ENCODE measurements around the gene MOB3A. TPM values are rescaled to one million over a fixed set of nuclear protein-coding genes. Genes with fewer than 3 reads are reported as not detected.

Gene MOB3A
- total and polyA plus RNA-seq, 2 of the 8 experiments (the other 6 are each of a cell fraction or from before 2014, with no cell fraction given), result 9.2 to 9.6 TPM

DNA sequence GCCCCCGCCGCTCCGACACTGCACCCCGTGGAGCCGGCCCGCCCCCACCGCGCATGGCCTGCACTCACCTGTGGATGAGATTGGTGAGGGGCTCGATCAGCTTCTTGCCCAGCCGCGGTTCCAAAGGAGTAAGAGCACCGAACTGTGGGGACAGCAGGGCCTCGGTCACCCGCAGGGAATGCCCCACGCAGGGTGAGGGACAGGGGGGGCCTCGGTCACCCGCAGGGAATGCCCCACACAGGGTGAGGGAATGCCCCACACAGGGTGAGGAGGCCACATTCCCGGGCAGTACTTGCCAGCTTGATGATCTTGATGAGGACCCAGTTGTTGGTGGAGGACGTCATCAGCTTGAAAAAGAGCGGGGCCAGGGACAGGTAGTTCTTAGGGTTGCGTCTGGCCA lies 32.9 kb upstream of the MOB3A start:
- Histone ChIP-seq H2AK5ac (ENCODE audit: low read depth, low read length) (no peak overlapping the region), H3K23ac (ENCODE audit: insufficient read length) (no peak overlapping the region), H3K4me1 (replicated peaks in 1 of 4; ENCODE audit: control insufficient read depth in 3 of 4, insufficient read depth in 4 of 4, low read length in 3 of 4) (no peaks in the 10 kb centered on the region), H2BK12ac (ENCODE audit: low read depth, low read length) (no peak overlapping the region), H2BK120ac (replicated peaks; ENCODE audit: low read depth, low read length) (no peak overlapping the region), H3K23me2 (ENCODE audit: low read depth, low read length) (no peaks in the 10 kb centered on the region), H3K4me2 (ENCODE audit: insufficient read depth in 1 of 2, low read depth in 2 of 2, low read length in 2 of 2) (no peak overlapping the region), H4K91ac (replicated peaks; ENCODE audit: insufficient read length, low read length) (no peak overlapping the region), H3K4ac (replicated peaks; ENCODE audit: insufficient read length, low read depth, low read length) (no peak overlapping the region), H2BK15ac (ENCODE audit: low read length) (no peak overlapping the region), H2BK5ac (ENCODE audit: low read depth, low read length) (no peak overlapping the region), H3K36me3 (ENCODE audit: control insufficient read depth in 2 of 4, insufficient read depth in 4 of 4, low read length in 3 of 4) (peaks cover 10 to 58% (median 32%) of the 10 kb centered on the region in 4 experiments; a peak in 7 of 8 replicates), H3K79me1 (ENCODE audit: low read depth, low read length) (peaks cover 10% of the 10 kb centered on the region), H3K79me2 (ENCODE audit: control insufficient read depth in 1 of 2, insufficient read depth in 2 of 2, low read length in 2 of 2) (peaks cover 0 to 21% of the 10 kb centered on the region in 2 experiments; a peak in 2 of 4 replicates), H3K27ac (ENCODE audit: low read depth, low read length) (no peak overlapping the region), H3K27me3 (replicated peaks in 1 of 4; ENCODE audit: control insufficient read depth in 3 of 4, extremely low read depth in 1 of 4, insufficient read depth in 3 of 4, low read length in 3 of 4) (no peaks in the 10 kb centered on the region), H3K4me3 (ENCODE audit: extremely low read depth in 1 of 4, insufficient read depth in 2 of 4, low read depth in 3 of 4, low read length in 4 of 4) (no peak overlapping the region), H3K18ac (ENCODE audit: extremely low read depth, low read length) (no peak overlapping the region), H4K5ac (ENCODE audit: insufficient read length, low read depth, low read length) (no peak overlapping the region), H3K9me3 (ENCODE audit: insufficient read depth in 2 of 2, low read depth in 1 of 2, low read length in 1 of 2) (no peaks in the 10 kb centered on the region), H4K8ac (ENCODE audit: extremely low read depth, insufficient read depth, low read length) (peak overlapping the region; percentile 68), H4K20me1 (replicated peaks in 1 of 2; ENCODE audit: control insufficient read depth in 1 of 2, insufficient read depth in 2 of 2, low read length in 2 of 2) (peaks cover 17 to 34% of the 10 kb centered on the region in 2 experiments), H3K9ac (replicated peaks in 1 of 4; ENCODE audit: extremely low read depth in 1 of 4, low read depth in 3 of 4, low read length in 3 of 4) (no peak overlapping the region), H3K56ac (replicated peaks; ENCODE audit: insufficient read length, low read depth, low read length) (no peak overlapping the region), H2BK20ac (ENCODE audit: low read length) (no peak overlapping the region), H3K14ac (ENCODE audit: insufficient read length) (no peak overlapping the region), H2AFZ (ENCODE audit: low read length) (no peak overlapping the region)
- ChIA-PET CTCF (ENCODE audit: partially characterized antibody) (interaction anchor here (0.9 to 1.4 kb wide), 6 partner anchors 8 to 109 kb away, joined by 3 to 4 read pairs (median 3); no protein-coding TSS in a partner anchor), POLR2A (ENCODE audit: partially characterized antibody) (interaction anchor here (0.6 to 1.2 kb wide), 6 partner anchors 13 to 124 kb away, joined by 3 to 5 read pairs (median 3); no protein-coding TSS in a partner anchor)
- WGBS, 2 experiments (ENCODE audit: extremely low coverage in 1 of 2, insufficient coverage in 1 of 2, insufficient read length in 1 of 2, insufficient replicate concordance in 2 of 2, low coverage in 1 of 2, low lambda C conversion rate in 2 of 2, missing lambda C conversion rate in 1 of 2), result 94% methylated on average over 13 of the region's 21 CpGs; no CpG with 5 or more reads in 1 of the 2 experiments
- DNase-seq (ENCODE audit: low read depth in 1 of 2, low spot score in 2 of 2) (no peak), FAIRE-seq (no peak)
- no peak for TF ChIP-seq HDAC6 (IDR thresholded peaks at IDR 0.05; ENCODE audit: low read depth, low read length)
- TF ChIP-seq GABPA (IDR thresholded peaks at IDR 0.05; ENCODE audit: borderline replicate concordance, insufficient read depth, low read length), result no peak
- TF ChIP-seq RBBP5 (IDR thresholded peaks at IDR 0.05; ENCODE audit: borderline replicate concordance, low read depth, low read length), result no peak
- no peak for TF ChIP-seq EP300 (IDR thresholded peaks at IDR 0.05; ENCODE audit: borderline replicate concordance in 1 of 2, low read depth in 2 of 2, low read length in 2 of 2)
- no peak for TF ChIP-seq SIX5 (IDR thresholded peaks at IDR 0.05; ENCODE audit: low read depth, low read length)
- no peak for TF ChIP-seq POU5F1 (IDR thresholded peaks at IDR 0.05; ENCODE audit: low read depth, low read length)
- TF ChIP-seq, protein P1, sequence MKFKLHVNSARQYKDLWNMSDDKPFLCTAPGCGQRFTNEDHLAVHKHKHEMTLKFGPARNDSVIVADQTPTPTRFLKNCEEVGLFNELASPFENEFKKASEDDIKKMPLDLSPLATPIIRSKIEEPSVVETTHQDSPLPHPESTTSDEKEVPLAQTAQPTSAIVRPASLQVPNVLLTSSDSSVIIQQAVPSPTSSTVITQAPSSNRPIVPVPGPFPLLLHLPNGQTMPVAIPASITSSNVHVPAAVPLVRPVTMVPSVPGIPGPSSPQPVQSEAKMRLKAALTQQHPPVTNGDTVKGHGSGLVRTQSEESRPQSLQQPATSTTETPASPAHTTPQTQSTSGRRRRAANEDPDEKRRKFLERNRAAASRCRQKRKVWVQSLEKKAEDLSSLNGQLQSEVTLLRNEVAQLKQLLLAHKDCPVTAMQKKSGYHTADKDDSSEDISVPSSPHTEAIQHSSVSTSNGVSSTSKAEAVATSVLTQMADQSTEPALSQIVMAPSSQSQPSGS (IDR thresholded peaks at IDR 0.05; ENCODE audit: low read length), result no peak
- TF ChIP-seq EGR1 (IDR thresholded peaks at IDR 0.05; ENCODE audit: borderline replicate concordance, low read depth, low read length), result no peak
- no peak for TF ChIP-seq TAF1 (IDR thresholded peaks at IDR 0.05; ENCODE audit: low read depth, low read length)
- no peak for TF ChIP-seq JUND (IDR thresholded peaks at IDR 0.05; ENCODE audit: low read length)
- TF ChIP-seq NANOG (IDR thresholded peaks at IDR 0.05; ENCODE audit: insufficient read depth, low read depth, low read length, poor library complexity, severe bottlenecking), result no peak
- no peak for TF ChIP-seq BRCA1 (IDR thresholded peaks at IDR 0.05; ENCODE audit: low read depth, low read length)
- TF ChIP-seq TEAD4 (IDR thresholded peaks at IDR 0.05; ENCODE audit: low read depth, low read length), result no peak

Data from H1 (cell line).